Endothelial cell of umbilical vein (primary cell): ENCODE data around the gene MAGI3. TPM values are rescaled to one million over a fixed set of nuclear protein-coding genes. Genes with fewer than 3 reads are reported as not detected.

Source experiments
- BruUV-seq: library from RNA; stranded (reverse); fragments of 400-500 nt; replicated peaks from 2 replicates; lab custom pipeline; 2021; lab: Mats Ljungman, UMichigan
- CTCF ChIA-PET: fragments of 300-600, 350-600 bp; sonication (Branson Sonifier 250); formaldehyde crosslinking; loops from one replicate; lab custom pipeline; 2021; ENCODE audit warnings: antibody characterized with exemption, inconsistent platforms; lab: Charles Lee
- POLR2A ChIA-PET: fragments of 300-600, 350-600 bp; sonication (Branson Sonifier 250); formaldehyde crosslinking; loops from one replicate; lab custom pipeline; 2021; ENCODE audit warnings: antibody characterized with exemption, inconsistent platforms; lab: Charles Lee
- DNase-seq: peaks from one replicate; pipeline ENCODE4 v3.0.0-alpha.2; 2011; ENCODE audit warnings: low read depth, low spot score
- FAIRE-seq: peaks from 2 replicates; lab custom pipeline; 2011; peaks lifted over from hg19 to GRCh38; lab: Jason Lieb, UNC
- H2AFZ ChIP-seq: 2 replicates; pipeline ENCODE4 v1.6.0; 2012; ENCODE audit warnings: low read depth, low read length, control low read depth, inconsistent platforms
- H3K27ac ChIP-seq: 2 replicates; pipeline ENCODE4 v1.5.1; 2011; ENCODE audit warnings: low read depth, mild to moderate bottlenecking, control low read depth, low read length, moderate library complexity; ENCODE audit not compliant: insufficient read depth
- H3K27me3 ChIP-seq, 2 experiments: 2 replicates each; pipeline versions ENCODE4 v1.6.0 to v1.6.1; 2011; ENCODE audit warnings: low read length in 2 of 2, mixed read lengths in 1 of 2; ENCODE audit not compliant: control insufficient read depth in 2 of 2, insufficient read depth in 2 of 2
- H3K36me3 ChIP-seq, 2 experiments: 2 replicates in 1 of 2; 3 replicates in 1 of 2; pipeline ENCODE4 v1.5.1; 2011; ENCODE audit warnings: low read length in 2 of 2, mild to moderate bottlenecking in 1 of 2, moderate library complexity in 1 of 2; ENCODE audit not compliant: control insufficient read depth in 2 of 2, insufficient read depth in 2 of 2; ENCODE audit errors: extremely low read depth in 1 of 2
- H3K4me1 ChIP-seq: 3 replicates; pipeline ENCODE4 v1.5.1; 2011; ENCODE audit warnings: mild to moderate bottlenecking, low read length; ENCODE audit not compliant: control insufficient read depth, insufficient read depth; ENCODE audit errors: extremely low read depth
- H3K4me2 ChIP-seq: 2 replicates; pipeline ENCODE4 v1.6.1; 2011; ENCODE audit warnings: low read length, control low read depth, mixed read lengths; ENCODE audit not compliant: insufficient read depth
- H3K4me3 ChIP-seq, 3 experiments: fragments of 200-600 bp in 1 of 3; sonication (generic), shearing (Covaris generic) in 1 of 3; replicated peaks in 1 of 3; 2 replicates each; pipeline ENCODE4 v1.5.1; 2011 to 2016; ENCODE audit warnings: control low read depth in 3 of 3, low read length in 3 of 3, mild to moderate bottlenecking in 2 of 3, inconsistent platforms in 1 of 3, low read depth in 1 of 3, moderate library complexity in 1 of 3; ENCODE audit not compliant: insufficient read depth in 1 of 3
- H3K79me2 ChIP-seq: 2 replicates; pipeline ENCODE4 v1.6.0; 2012; ENCODE audit warnings: low read length, inconsistent platforms; ENCODE audit not compliant: control insufficient read depth, insufficient read depth
- H3K9ac ChIP-seq: replicated peaks from 2 replicates; pipeline ENCODE3; 2011; ENCODE audit warnings: low read length, control low read depth; ENCODE audit not compliant: insufficient read depth; ENCODE audit errors: extremely low read depth
- H3K9me1 ChIP-seq: replicated peaks from 3 replicates; pipeline ENCODE4 v1.6.0; 2011; ENCODE audit warnings: mild to moderate bottlenecking, low read length; ENCODE audit not compliant: control insufficient read depth, insufficient read depth; ENCODE audit errors: extremely low read depth
- H3K9me3 ChIP-seq: replicated peaks from 2 replicates; pipeline ENCODE4 v1.5.1; 2012; ENCODE audit warnings: low read length, inconsistent platforms; ENCODE audit not compliant: control insufficient read depth, insufficient read depth
- H4K20me1 ChIP-seq: replicated peaks from 2 replicates; pipeline ENCODE3; 2011; ENCODE audit warnings: mild to moderate bottlenecking, low read length; ENCODE audit not compliant: control insufficient read depth, insufficient read depth; ENCODE audit errors: extremely low read depth
- CTCF ChIP-seq, 2 donors: IDR thresholded peaks; 1 replicate in 1 of 2; 2 replicates in 1 of 2; pipeline ENCODE4 v1.5.1; 2011; ENCODE audit warnings: low read length in 2 of 2, mild to moderate bottlenecking in 2 of 2, moderate library complexity in 2 of 2, control low read depth in 1 of 2, inconsistent platforms in 1 of 2, low read depth in 1 of 2; ENCODE audit not compliant: insufficient read depth in 1 of 2; ENCODE audit errors: extremely low read depth in 1 of 2
- EZH2 ChIP-seq: IDR thresholded peaks from 2 replicates; pipeline ENCODE4 v1.6.1; 2012; ENCODE audit warnings: borderline replicate concordance, low read depth, mild to moderate bottlenecking, moderate library complexity, low read length, inconsistent platforms; ENCODE audit not compliant: severe bottlenecking
- FOS ChIP-seq: IDR thresholded peaks from 2 replicates; pipeline ENCODE4 v1.6.1; 2011; ENCODE audit warnings: mild to moderate bottlenecking, low read length, moderate library complexity, borderline replicate concordance; ENCODE audit not compliant: insufficient read depth
- GATA2 ChIP-seq: IDR thresholded peaks from 2 replicates; pipeline ENCODE4 v1.7.0; 2011; ENCODE audit warnings: low read depth, mild to moderate bottlenecking, moderate library complexity, mixed read lengths, low read length; ENCODE audit not compliant: insufficient read length, insufficient read depth
- JUN ChIP-seq: IDR thresholded peaks from 2 replicates; pipeline ENCODE4 v1.6.1; 2011; ENCODE audit warnings: borderline replicate concordance, low read depth; ENCODE audit not compliant: insufficient read length, insufficient read depth
- MAX ChIP-seq: IDR thresholded peaks from 2 replicates; pipeline ENCODE4 v1.6.1; 2011; ENCODE audit not compliant: insufficient read depth, insufficient read length
- MYC ChIP-seq: IDR thresholded peaks from one replicate; pipeline ENCODE4 v1.6.1; 2011; ENCODE audit warnings: mild to moderate bottlenecking, low read depth, low read length
- POLR2A ChIP-seq: IDR thresholded peaks from 2 replicates; pipeline ENCODE4 v1.6.1; 2012; ENCODE audit warnings: low read depth, mild to moderate bottlenecking, control low read depth, low read length
- POLR2AphosphoS5 ChIP-seq: IDR thresholded peaks from 2 replicates; pipeline ENCODE4 v1.6.1; 2012; ENCODE audit warnings: low read depth, mild to moderate bottlenecking, control low read depth, low read length, moderate library complexity; ENCODE audit not compliant: insufficient read depth
- dilution Hi-C: fragments of 300-500 bp; cut with MboI; formaldehyde crosslinking; loops from one replicate; pipeline ENCODE4 v1.15.0; 2019; ENCODE audit warnings: low sequenced_read_pairs; ENCODE audit not compliant: extremely low pct_ligation_motif_present
- intact Hi-C: fragments of 100-400 bp; cut with micrococcal nuclease; formaldehyde crosslinking; loops from one replicate; pipeline ENCODE4 v1.10.0; 2022
- polyA plus RNA-seq, 4 experiments: library from polyadenylated mRNA; depleted of rRNA in 3 of 4; stranded (reverse) in 3 of 4; unstranded in 1 of 4; fragments of >200 nt; gene quantifications; 2 replicates each; pipeline versions ENCODE4 v1.2.1 to v1.2.3, GENCODE V29; 2011 to 2012; ENCODE audit warnings: missing spikeins in 1 of 4
- total RNA-seq: library from RNA; stranded (reverse); gene quantifications from 2 replicates; pipeline ENCODE4 v1.2.3, GENCODE V29; 2021

Gene MAGI3
- total and polyA plus RNA-seq, 2 donors (not counting 3 experiments of a cell fraction or from before 2014, with no cell fraction given): 2.8 to 16.1 TPM

- FAIRE-seq (no peak), DNase-seq (no peak)
- Histone ChIP-seq H3K79me2 (no peaks in the 10 kb centered on the region), H3K4me2 (no peak overlapping the region), H3K27ac (no peak overlapping the region), H4K20me1 (no peaks in the 10 kb centered on the region), H3K4me1 (peaks cover 4% of the 10 kb centered on the region), H3K9me3 (no peaks in the 10 kb centered on the region), H3K9me1 (no peaks in the 10 kb centered on the region), H3K27me3 (no peaks in the 10 kb centered on the region), H3K36me3 (no peaks in the 10 kb centered on the region), H2AFZ (no peak overlapping the region), H3K4me3 (no peak overlapping the region), H3K9ac (no peak overlapping the region)
- intact Hi-C loops (no loop called here), dilution Hi-C loops (no loop called here)
- no peak for TF ChIP-seq POLR2AphosphoS5
- no peak for TF ChIP-seq CTCF (IDR thresholded peaks at IDR 0.05; ENCODE audit: extremely low read depth in 1 of 2, insufficient read depth in 1 of 2, low read depth in 1 of 2, low read length in 2 of 2)
- TF ChIP-seq MAX: no peak
- TF ChIP-seq FOS: no peak
- TF ChIP-seq JUN: no peak
- TF ChIP-seq POLR2A: no peak
- no peak for TF ChIP-seq GATA2
- no peak for TF ChIP-seq MYC
- no peak for TF ChIP-seq EZH2
- ChIA-PET POLR2A (no interaction called here), CTCF (interaction anchor here (1.7 kb wide), 1 partner anchor 9 kb away, joined by 5 read pairs; no protein-coding TSS in a partner anchor)
- BruUV-seq: no TSS peak
Measured at GRCh38 chr1:113653741-113654140, 263.4 kb downstream of the MAGI3 start.
